GM18873 (cell line): ENCODE measurements around the gene NAB2.
A peak's percentile ranks its signal among the peaks of the same experiment; 100 is the strongest.
"Not testable (repeated sequence)": the region's sequence is repeated elsewhere in the genome, so short reads cannot be mapped to it uniquely, and the experiment has no call there.

Experiments used
- ATAC-seq: cut with Tn5 transposase; IDR thresholded peaks from one replicate; pipeline ENCODE4 v1.9.1; 2021; ENCODE audit warnings: mild to moderate bottlenecking, moderate library complexity, moderate number of reproducible peaks; ENCODE audit not compliant: unreplicated experiment, low FRiP score

The NAB2 gene

GRCh38 chr12:57088354-57089270, at the start of gene NAB2:
TSS of gene NAB2 (plus strand) at chr12:57089114. CDS start at chr12:57089272, 158 bp downstream.
- peak; percentile 41 for ATAC-seq

- no peak for ATAC-seq
Observed at GRCh38 chr12:57040211-57040610, 48.7 kb upstream of the NAB2 start.

GRCh38 chr12:57040750-57041149, 48.2 kb upstream of the NAB2 start:
- no peak for ATAC-seq

- no peak for ATAC-seq
Observed at GRCh38 chr12:57042695-57043094, 46.2 kb upstream of the NAB2 start.

GRCh38 chr12:57044468-57044867, 44.4 kb upstream of the NAB2 start:
- no peak for ATAC-seq

GRCh38 chr12:57044889-57045288, 44.0 kb upstream of the NAB2 start:
- ATAC-seq: no peak

- ATAC-seq: no peak
Observed at GRCh38 chr12:57046086-57046791, 42.7 kb upstream of the NAB2 start.

GRCh38 chr12:57046947-57047890, 41.7 kb upstream of the NAB2 start:
- ATAC-seq: no peak

- ATAC-seq: no peak
Observed at GRCh38 chr12:57047981-57048380, 40.9 kb upstream of the NAB2 start.

GRCh38 chr12:57048423-57049118, 40.3 kb upstream of the NAB2 start:
- ATAC-seq: no peak

GRCh38 chr12:57049119-57049446, 39.8 kb upstream of the NAB2 start:
- ATAC-seq: no peak

GRCh38 chr12:57049890-57050289, 39.0 kb upstream of the NAB2 start, which contains the start of gene MYO1A:
TSS of gene MYO1A (minus strand) at chr12:57050129. CDS start at chr12:57048323, 1,806 bp downstream.
- ATAC-seq: no peak

- ATAC-seq: no peak
Observed at GRCh38 chr12:57051011-57051410, 37.9 kb upstream of the NAB2 start.

- ATAC-seq: not testable (repeated sequence)
Observed at GRCh38 chr12:57053146-57053545, 35.8 kb upstream of the NAB2 start.

GRCh38 chr12:57053901-57054300, 35.0 kb upstream of the NAB2 start:
- not testable (repeated sequence) for ATAC-seq

- ATAC-seq: no peak
Observed at GRCh38 chr12:57055824-57056223, 33.1 kb upstream of the NAB2 start.

- ATAC-seq: no peak
Observed at GRCh38 chr12:57057067-57057751, 31.7 kb upstream of the NAB2 start.

GRCh38 chr12:57058454-57058853, 30.5 kb upstream of the NAB2 start:
- ATAC-seq: no peak

GRCh38 chr12:57063991-57064685, 24.8 kb upstream of the NAB2 start:
- no peak for ATAC-seq
